H1 (cell line): ENCODE results near the gene GPSM3. TPM values are rescaled to one million over a fixed set of nuclear protein-coding genes. Genes with fewer than 3 reads are reported as not detected.

Experiments
- ATF3 ChIP-seq: IDR thresholded peaks from 2 replicates; pipeline ENCODE4 v1.6.1; 2011; ENCODE audit warnings: low read depth, mild to moderate bottlenecking, low read length; ENCODE audit not compliant: insufficient read depth
- BCL11A ChIP-seq, 2 experiments: IDR thresholded peaks; one replicate each; pipeline ENCODE4 v1.6.1; 2011; ENCODE audit warnings: low read depth in 2 of 2, low read length in 2 of 2, mild to moderate bottlenecking in 2 of 2
- CBX8 ChIP-seq: fragments of 300-800, 300-1000 bp; sonication (generic); IDR thresholded peaks from 2 replicates; pipeline ENCODE4 v1.7.1; 2016; ENCODE audit warnings: low read depth, low read length, borderline replicate concordance
- CREB1 ChIP-seq: IDR thresholded peaks from 2 replicates; pipeline ENCODE4 v1.6.1; 2012; ENCODE audit warnings: inconsistent platforms
- CTBP2 ChIP-seq: IDR thresholded peaks from 2 replicates; pipeline ENCODE4 v1.7.0; 2011; ENCODE audit warnings: borderline replicate concordance, mild to moderate bottlenecking, moderate library complexity, mixed read lengths, low read length; ENCODE audit not compliant: insufficient read depth, insufficient read length
- EP300 ChIP-seq, 2 experiments: IDR thresholded peaks; 1 replicate in 1 of 2; 2 replicates in 1 of 2; pipeline ENCODE4 v1.6.1; 2011 to 2012; ENCODE audit warnings: low read depth in 2 of 2, low read length in 2 of 2, mild to moderate bottlenecking in 2 of 2, borderline replicate concordance in 1 of 2, inconsistent platforms in 1 of 2, moderate library complexity in 1 of 2
- EZH2 ChIP-seq: fragments of 200-600 bp; sonication (generic); IDR thresholded peaks from 2 replicates; pipeline ENCODE4 v1.7.1; 2012; ENCODE audit warnings: low read depth, mild to moderate bottlenecking, moderate library complexity, low read length, inconsistent platforms; ENCODE audit not compliant: severe bottlenecking
- GABPA ChIP-seq: IDR thresholded peaks from 2 replicates; pipeline ENCODE4 v1.6.1; 2011; ENCODE audit warnings: mild to moderate bottlenecking, low read length, moderate library complexity, borderline replicate concordance; ENCODE audit not compliant: insufficient read depth
- GTF2F1 ChIP-seq: IDR thresholded peaks from 2 replicates; pipeline ENCODE4 v1.6.1; 2012; ENCODE audit warnings: low read depth, low read length, improper control_type of control experiment, borderline replicate concordance
- NANOG ChIP-seq: IDR thresholded peaks from 2 replicates; pipeline ENCODE4 v1.6.1; 2011; ENCODE audit warnings: low read length, low read depth, mild to moderate bottlenecking, inconsistent platforms; ENCODE audit not compliant: insufficient read depth, poor library complexity, severe bottlenecking
- PHF8 ChIP-seq: fragments of 200-600 bp; sonication (generic); conservative IDR thresholded peaks from 2 replicates; pipeline ENCODE4 v1.7.1; 2012; ENCODE audit warnings: low read depth, mild to moderate bottlenecking, inconsistent platforms, low read length, moderate library complexity
- RBBP5 ChIP-seq: IDR thresholded peaks from 2 replicates; pipeline ENCODE4 v1.7.1; 2012; ENCODE audit warnings: low read depth, mild to moderate bottlenecking, inconsistent platforms, low read length, moderate library complexity, borderline replicate concordance
- SIRT6 ChIP-seq: IDR thresholded peaks from one replicate; pipeline ENCODE4 v1.7.1; 2012; ENCODE audit warnings: low read length, inconsistent platforms
- SIX5 ChIP-seq: IDR thresholded peaks from 2 replicates; pipeline ENCODE4 v1.6.1; 2011; ENCODE audit warnings: mild to moderate bottlenecking, low read depth, low read length
- SP1 ChIP-seq: IDR thresholded peaks from 2 replicates; pipeline ENCODE4 v1.6.1; 2011; ENCODE audit warnings: low read depth, low read length
- SP4 ChIP-seq: IDR thresholded peaks from 2 replicates; pipeline ENCODE4 v1.6.1; 2012; ENCODE audit warnings: low read length, inconsistent platforms
- TEAD4 ChIP-seq: IDR thresholded peaks from 2 replicates; pipeline ENCODE4 v1.6.1; 2012; ENCODE audit warnings: low read depth, low read length, inconsistent platforms, mixed read lengths
- YY1 ChIP-seq: IDR thresholded peaks from 2 replicates; pipeline ENCODE4 v1.6.1; 2011; ENCODE audit warnings: low read depth, mild to moderate bottlenecking, low read length
- polyA plus RNA-seq, 7 experiments: library from polyadenylated mRNA; depleted of rRNA in 3 of 7; stranded (reverse) in 5 of 7; unstranded in 2 of 7; fragments of >200 nt in 5 of 7; fragments of 200-250 nt in 2 of 7; gene quantifications; 1 replicate in 5 of 7; 2 replicates in 1 of 7; 4 replicates in 1 of 7; pipeline versions ENCODE4 v1.2.1 to v1.2.3, GENCODE V29; 2011 to 2013; ENCODE audit warnings: missing spikeins in 2 of 7, mixed read lengths in 2 of 7
- total RNA-seq: library from RNA; stranded (reverse); fragmentation: NEBNext Ultra II Directional; extraction: Animal tissue kit (Norgen Biotek cat#: 25700); gene quantifications from 2 replicates; pipeline ENCODE4 v1.2.1, GENCODE V29; 2021

Gene GPSM3
- total and polyA plus RNA-seq, 2 of the 8 experiments (the other 6 are each of a cell fraction or from before 2014, with no cell fraction given) = 6.6 to 9.8 TPM

- TF ChIP-seq ATF3 (no peak), SIRT6 (no peak), YY1 (no peak), TEAD4 (peak; percentile 3; the same call in 1 of the 2 replicates), SP4 (no peak), CBX8 (no peak), SIX5 (no peak), EP300 (IDR thresholded peaks at IDR 0.05; ENCODE audit: borderline replicate concordance in 1 of 2, low read depth in 2 of 2, low read length in 2 of 2) (peak in 1 of 2 experiments; percentile 10; a peak in 1 of 3 replicates), RBBP5 (no peak; the same call in 1 of the 2 replicates), PHF8 (peak; percentile 42; the same call in 1 of the 2 replicates), BCL11A (IDR thresholded peaks at IDR 0.05; ENCODE audit: low read depth in 2 of 2, low read length in 2 of 2) (no peak), GABPA (peak; percentile 91), CTBP2 (no peak), CREB1 (peak; percentile 24; the same call in 1 of the 2 replicates), NANOG (no peak), EZH2 (no peak), SP1 (peak; percentile 91), GTF2F1 (no peak)
These were observed 16.6 kb downstream of the GPSM3 start, which contains the start of gene AGPAT1 (continued) for GRCh38 chr6:32175711-32176475.
